ENCODE data around the gene PHLDB3.

DNA sequence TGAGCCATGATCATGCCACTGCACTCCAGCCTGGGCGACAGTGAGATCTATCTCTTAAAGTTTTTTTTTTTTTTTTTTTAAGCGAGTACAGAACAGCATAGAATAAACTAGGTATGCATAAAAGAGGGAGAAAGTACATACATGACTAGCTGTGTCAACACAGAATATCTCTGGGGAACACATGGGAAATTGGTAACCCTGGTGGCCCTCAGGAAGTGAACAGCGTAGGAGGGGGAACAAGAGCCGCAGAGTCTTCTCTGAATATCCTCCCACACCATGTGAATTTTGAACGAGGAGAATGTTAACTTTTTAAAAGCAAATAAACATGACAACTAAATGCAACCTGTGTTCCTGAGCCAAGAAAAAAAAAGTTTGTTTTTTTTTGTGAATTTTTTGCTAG lies 15.2 kb downstream of the PHLDB3 start:
- TF ChIP-seq POLR2A (IDR thresholded peaks at IDR 0.05) (no peak), POLR2AphosphoS5 (IDR thresholded peaks at IDR 0.05) (no peak)
- TF ChIP-seq, protein P1, sequence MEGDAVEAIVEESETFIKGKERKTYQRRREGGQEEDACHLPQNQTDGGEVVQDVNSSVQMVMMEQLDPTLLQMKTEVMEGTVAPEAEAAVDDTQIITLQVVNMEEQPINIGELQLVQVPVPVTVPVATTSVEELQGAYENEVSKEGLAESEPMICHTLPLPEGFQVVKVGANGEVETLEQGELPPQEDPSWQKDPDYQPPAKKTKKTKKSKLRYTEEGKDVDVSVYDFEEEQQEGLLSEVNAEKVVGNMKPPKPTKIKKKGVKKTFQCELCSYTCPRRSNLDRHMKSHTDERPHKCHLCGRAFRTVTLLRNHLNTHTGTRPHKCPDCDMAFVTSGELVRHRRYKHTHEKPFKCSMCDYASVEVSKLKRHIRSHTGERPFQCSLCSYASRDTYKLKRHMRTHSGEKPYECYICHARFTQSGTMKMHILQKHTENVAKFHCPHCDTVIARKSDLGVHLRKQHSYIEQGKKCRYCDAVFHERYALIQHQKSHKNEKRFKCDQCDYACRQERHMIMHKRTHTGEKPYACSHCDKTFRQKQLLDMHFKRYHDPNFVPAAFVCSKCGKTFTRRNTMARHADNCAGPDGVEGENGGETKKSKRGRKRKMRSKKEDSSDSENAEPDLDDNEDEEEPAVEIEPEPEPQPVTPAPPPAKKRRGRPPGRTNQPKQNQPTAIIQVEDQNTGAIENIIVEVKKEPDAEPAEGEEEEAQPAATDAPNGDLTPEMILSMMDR (IDR thresholded peaks at IDR 0.05) = no peak

Data from breast epithelium (tissue), 3 donors.